ENCODE results near the gene ABCG4. TPM values are rescaled to one million over a fixed set of nuclear protein-coding genes. Genes with fewer than 3 reads are reported as not detected.
A peak's percentile ranks its signal among the peaks of the same experiment; 100 is the strongest.

The ABCG4 gene
- total and polyA plus RNA-seq, 2 of the 8 experiments (the other 6 are each of a cell fraction or from before 2014, with no cell fraction given) = 1.8 to 2.3 TPM

GRCh38 chr11:119207415-119207960 lies 58.6 kb downstream of the ABCG4 start:
- TF ChIP-seq RXRA (IDR thresholded peaks at IDR 0.05; ENCODE audit: insufficient read depth, low read depth, low read length) = no peak
- no peak for TF ChIP-seq CHD2 (IDR thresholded peaks at IDR 0.05; ENCODE audit: low read length)
- no peak for TF ChIP-seq MAFK (IDR thresholded peaks at IDR 0.05; ENCODE audit: low read depth, low read length)
- no peak for TF ChIP-seq GABPA (IDR thresholded peaks at IDR 0.05; ENCODE audit: borderline replicate concordance, insufficient read depth, low read length)
- TF ChIP-seq TCF12 (IDR thresholded peaks at IDR 0.05; ENCODE audit: low read depth, low read length) = no peak
- no peak for TF ChIP-seq ATF2 (IDR thresholded peaks at IDR 0.05; ENCODE audit: low read length)
- TF ChIP-seq SRF (IDR thresholded peaks at IDR 0.05; ENCODE audit: low read depth, low read length) = no peak
- no peak for TF ChIP-seq SP4 (IDR thresholded peaks at IDR 0.05; ENCODE audit: low read length)
- TF ChIP-seq CHD1 (IDR thresholded peaks at IDR 0.05; ENCODE audit: low read depth, low read length) = no peak
- no peak overlapping the region for H2BK15ac ChIP-seq (ENCODE audit: low read length)
- peak overlapping the region; percentile 70 to 96 for H3K4me2 ChIP-seq (ENCODE audit: insufficient read depth in 1 of 2, low read depth in 2 of 2, low read length in 2 of 2)
- H4K91ac ChIP-seq (replicated peaks; ENCODE audit: insufficient read length, low read length) = no peak overlapping the region
- no peak overlapping the region for H4K8ac ChIP-seq (ENCODE audit: extremely low read depth, insufficient read depth, low read length)
- H3K23ac ChIP-seq (ENCODE audit: insufficient read length) = no peak overlapping the region
- peaks cover 23 to 57% of the 10 kb centered on the region in 2 experiments for H3K79me2 ChIP-seq (ENCODE audit: control insufficient read depth in 1 of 2, insufficient read depth in 2 of 2, low read length in 2 of 2)
- ChIA-PET CTCF (ENCODE audit: partially characterized antibody) (interaction anchor here (0.5 to 1.0 kb wide), 4 partner anchors 8 to 72 kb away, joined by 3 to 4 read pairs (median 3); no protein-coding TSS in a partner anchor), POLR2A (ENCODE audit: partially characterized antibody) (interaction anchor here (0.6 to 2.5 kb wide), 6 partner anchors 8 to 130 kb away, joined by 3 to 13 read pairs (median 4); partner anchors contain the start of gene HINFP)
- H3K4me1 ChIP-seq (replicated peaks in 1 of 4; ENCODE audit: control insufficient read depth in 3 of 4, insufficient read depth in 4 of 4, low read length in 3 of 4) = peaks cover 4 to 10% (median 6%) of the 10 kb centered on the region in 4 experiments; a peak in 6 of 7 replicates
- no peak overlapping the region for H2BK12ac ChIP-seq (ENCODE audit: low read depth, low read length)
- no peak overlapping the region for H2AK5ac ChIP-seq (ENCODE audit: low read depth, low read length)
- no peaks in the 10 kb centered on the region for H3K9me3 ChIP-seq (ENCODE audit: insufficient read depth in 2 of 2, low read depth in 1 of 2, low read length in 1 of 2)
- 0 out of 2 replicates have a peak, but pooled peaks cover 3% of the 10 kb centered on the region for H3K79me1 ChIP-seq (ENCODE audit: low read depth, low read length)
- H2BK120ac ChIP-seq (replicated peaks; ENCODE audit: low read depth, low read length) = no peak overlapping the region
- DNase-seq (ENCODE audit: low read depth in 1 of 2, low spot score in 2 of 2) (no peak), FAIRE-seq (no peak)
- no peak overlapping the region for H3K27ac ChIP-seq (ENCODE audit: low read depth, low read length)
- peaks cover 5 to 9% of the 10 kb centered on the region in 2 experiments for H4K20me1 ChIP-seq (replicated peaks in 1 of 2; ENCODE audit: control insufficient read depth in 1 of 2, insufficient read depth in 2 of 2, low read length in 2 of 2)
- no peak overlapping the region for H3K14ac ChIP-seq (ENCODE audit: insufficient read length)
- H2BK20ac ChIP-seq (ENCODE audit: low read length) = no peak overlapping the region
- peak overlapping the region; percentile 88; the same call in 1 of the 2 replicates for H2BK5ac ChIP-seq (ENCODE audit: low read depth, low read length)
- no peak overlapping the region for H2AFZ ChIP-seq (ENCODE audit: low read length)
- WGBS, 2 experiments (ENCODE audit: extremely low coverage in 1 of 2, insufficient coverage in 1 of 2, insufficient read length in 1 of 2, insufficient replicate concordance in 2 of 2, low coverage in 1 of 2, low lambda C conversion rate in 2 of 2, missing lambda C conversion rate in 1 of 2) = 21% methylated on average over 11 of the region's 11 CpGs; no CpG with 5 or more reads in 1 of the 2 experiments
- H3K27me3 ChIP-seq (replicated peaks in 1 of 4; ENCODE audit: control insufficient read depth in 3 of 4, extremely low read depth in 1 of 4, insufficient read depth in 3 of 4, low read length in 3 of 4) = no peaks in the 10 kb centered on the region
- no peak overlapping the region for H3K56ac ChIP-seq (replicated peaks; ENCODE audit: insufficient read length, low read depth, low read length)
- H3K18ac ChIP-seq (ENCODE audit: extremely low read depth, low read length) = peak overlapping the region; percentile 97
- H4K5ac ChIP-seq (ENCODE audit: insufficient read length, low read depth, low read length) = no peak overlapping the region
- H3K4ac ChIP-seq (replicated peaks; ENCODE audit: insufficient read length, low read depth, low read length) = no peak overlapping the region
- peak overlapping the region; percentile 60 to 74 (median 70); a peak in 5 of 7 replicates for H3K9ac ChIP-seq (replicated peaks in 1 of 4; ENCODE audit: extremely low read depth in 1 of 4, low read depth in 3 of 4, low read length in 3 of 4)
- peaks cover 9% of the 10 kb centered on the region for H3K23me2 ChIP-seq (ENCODE audit: low read depth, low read length)
- H3K36me3 ChIP-seq (ENCODE audit: control insufficient read depth in 2 of 4, insufficient read depth in 4 of 4, low read length in 3 of 4) = no peaks in the 10 kb centered on the region
- H3K4me3 ChIP-seq (ENCODE audit: extremely low read depth in 1 of 4, insufficient read depth in 2 of 4, low read depth in 3 of 4, low read length in 4 of 4) = peak overlapping the region; percentile 92 to 100 (median 94)

All from H1 (cell line).